PC-3 (cell line): Measurements from ENCODE around the gene SERPINB6.

Source experiments
- CTCF ChIP-seq: fragments of 300-600 bp; sonication (generic); conservative IDR thresholded peaks from 2 replicates; pipeline ENCODE4 v1.5.1; 2017; ENCODE audit warnings: antibody characterized with exemption, low read depth, mild to moderate bottlenecking, low read length
- EZH2phosphoT487 ChIP-seq: fragments of 300-600 bp; sonication (generic); IDR thresholded peaks from 2 replicates; pipeline ENCODE4 v1.6.1; 2018; ENCODE audit warnings: mild to moderate bottlenecking, antibody characterized with exemption, low read length, borderline replicate concordance

- TF ChIP-seq CTCF (no peak), EZH2phosphoT487 (no peak)
Measured at GRCh38 chr6:2931055-2931454, 40.3 kb downstream of the SERPINB6 start.
